Suprapubic skin (tissue), 4 donors: ENCODE data around the gene FOXE1. TPM values are rescaled to one million over a fixed set of nuclear protein-coding genes. Genes with fewer than 3 reads are reported as not detected.

Source experiments
- DNase-seq, 2 donors: peaks; one replicate each; pipeline ENCODE4 v3.0.0-alpha.2; 2019; ENCODE audit warnings: low spot score in 2 of 2
- H3K27ac ChIP-seq: fragments of 200-600 bp; sonication (generic); one replicate; pipeline ENCODE4 v1.5.1; 2019
- H3K27me3 ChIP-seq: fragments of 200-600 bp; sonication (generic); one replicate; pipeline ENCODE4 v1.5.1; 2019
- H3K36me3 ChIP-seq: fragments of 200-600 bp; sonication (generic); one replicate; pipeline ENCODE4 v1.5.1; 2019
- H3K4me1 ChIP-seq: fragments of 200-600 bp; sonication (generic); one replicate; pipeline ENCODE4 v1.5.1; 2019
- H3K4me3 ChIP-seq: fragments of 200-600 bp; sonication (generic); one replicate; pipeline ENCODE4 v1.5.1; 2019; ENCODE audit warnings: mild to moderate bottlenecking
- H3K9me3 ChIP-seq: fragments of 200-600 bp; sonication (generic); one replicate; pipeline ENCODE4 v1.5.1; 2019
- EP300 ChIP-seq: sonication (generic); formaldehyde crosslinking; IDR thresholded peaks from one replicate; pipeline ENCODE4 v1.6.1; 2017; ENCODE audit warnings: antibody characterized with exemption
- POLR2A ChIP-seq, 2 donors: fragments of 450-650 bp; IDR thresholded peaks; one replicate each; pipeline ENCODE4 v1.6.1; 2017; ENCODE audit warnings: antibody characterized with exemption in 2 of 2, mild to moderate bottlenecking in 2 of 2, moderate library complexity in 2 of 2
- POLR2AphosphoS5 ChIP-seq, 3 donors: sonication (generic); formaldehyde crosslinking; IDR thresholded peaks; one replicate each; pipeline ENCODE4 v1.6.1; 2017; ENCODE audit warnings: antibody characterized with exemption in 3 of 3
- WGBS: methylation state at CpG from one replicate; pipeline ENCODE4 v1.1.5; 2018; 5-methylcytosine and 5-hydroxymethylcytosine counted together
- total RNA-seq, 4 donors: library from RNA; depleted of rRNA; stranded (reverse); fragments of >200 nt; gene quantifications; one replicate each; pipeline ENCODE4 v1.1.0, GENCODE V29; 2016
- TF ChIP-seq, protein P1 (sequence below), 2 donors: fragments of 200-600 bp in 1 of 2; fragments of 450-650 bp in 1 of 2; sonication (generic) in 1 of 2; IDR thresholded peaks; one replicate each; pipeline ENCODE4 v1.5.1; 2016 to 2019; ENCODE audit warnings: antibody characterized with exemption in 2 of 2, mild to moderate bottlenecking in 1 of 2, moderate library complexity in 1 of 2

Gene FOXE1
- total RNA-seq, 4 donors from 2014 or later = 0.48 to 3.9 (median 2.0) TPM

DNA sequence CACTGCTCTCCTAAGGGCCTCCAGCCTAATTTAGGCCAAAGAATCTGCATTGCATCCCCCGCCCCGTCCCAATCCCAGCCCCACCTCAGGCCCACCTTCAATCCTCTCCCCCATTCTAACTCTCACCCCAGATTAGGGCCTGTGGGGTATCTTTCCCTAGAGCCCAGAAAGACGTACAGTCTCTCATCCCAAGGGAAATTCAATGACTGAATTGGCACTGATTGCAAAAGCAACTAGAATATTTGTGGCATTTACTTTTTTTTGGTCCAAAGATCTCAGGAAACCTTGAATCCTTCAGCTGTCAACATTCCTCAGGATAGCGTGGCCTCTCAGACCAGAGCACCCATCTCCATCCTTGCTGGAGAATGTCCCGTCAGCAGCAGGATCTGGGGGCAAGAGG lies 38.7 kb downstream of the FOXE1 start:
- TF ChIP-seq, protein P1, sequence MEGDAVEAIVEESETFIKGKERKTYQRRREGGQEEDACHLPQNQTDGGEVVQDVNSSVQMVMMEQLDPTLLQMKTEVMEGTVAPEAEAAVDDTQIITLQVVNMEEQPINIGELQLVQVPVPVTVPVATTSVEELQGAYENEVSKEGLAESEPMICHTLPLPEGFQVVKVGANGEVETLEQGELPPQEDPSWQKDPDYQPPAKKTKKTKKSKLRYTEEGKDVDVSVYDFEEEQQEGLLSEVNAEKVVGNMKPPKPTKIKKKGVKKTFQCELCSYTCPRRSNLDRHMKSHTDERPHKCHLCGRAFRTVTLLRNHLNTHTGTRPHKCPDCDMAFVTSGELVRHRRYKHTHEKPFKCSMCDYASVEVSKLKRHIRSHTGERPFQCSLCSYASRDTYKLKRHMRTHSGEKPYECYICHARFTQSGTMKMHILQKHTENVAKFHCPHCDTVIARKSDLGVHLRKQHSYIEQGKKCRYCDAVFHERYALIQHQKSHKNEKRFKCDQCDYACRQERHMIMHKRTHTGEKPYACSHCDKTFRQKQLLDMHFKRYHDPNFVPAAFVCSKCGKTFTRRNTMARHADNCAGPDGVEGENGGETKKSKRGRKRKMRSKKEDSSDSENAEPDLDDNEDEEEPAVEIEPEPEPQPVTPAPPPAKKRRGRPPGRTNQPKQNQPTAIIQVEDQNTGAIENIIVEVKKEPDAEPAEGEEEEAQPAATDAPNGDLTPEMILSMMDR (IDR thresholded peaks at IDR 0.05) = no peak
- TF ChIP-seq POLR2A (IDR thresholded peaks at IDR 0.05) (no peak), POLR2AphosphoS5 (IDR thresholded peaks at IDR 0.05) (no peak), EP300 (no peak)
- no peaks in the 10 kb centered on the region for H3K9me3 ChIP-seq
- no peak for DNase-seq
- H3K27ac ChIP-seq = no peak overlapping the region
- no peak overlapping the region for H3K4me3 ChIP-seq
- WGBS = 94% methylated on average over 5 of the region's 5 CpGs
- no peaks in the 10 kb centered on the region for H3K36me3 ChIP-seq
- H3K27me3 ChIP-seq = no peaks in the 10 kb centered on the region
- H3K4me1 ChIP-seq = no peaks in the 10 kb centered on the region

DNA sequence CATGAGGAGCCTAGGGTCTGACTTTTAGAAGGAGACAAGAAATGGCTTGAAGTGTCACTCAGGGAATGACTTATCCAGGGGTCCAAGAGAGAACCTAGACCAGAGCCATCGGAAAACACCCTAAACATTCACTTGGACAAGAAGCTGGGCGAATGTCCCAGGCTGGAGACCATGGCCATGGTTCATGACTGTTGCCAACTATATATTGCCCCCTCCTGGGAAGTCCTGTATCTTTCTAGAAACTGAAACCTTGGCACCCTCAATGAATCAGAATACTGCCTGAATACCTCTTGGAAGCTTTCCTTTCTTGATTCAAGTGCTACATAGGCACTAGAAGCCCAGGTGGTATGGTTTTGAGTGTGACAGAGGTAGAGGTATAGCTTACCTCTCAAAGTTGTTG lies 39.4 kb downstream of the FOXE1 start:
- H3K4me3 ChIP-seq = no peak overlapping the region
- WGBS = 81% methylated on average over 2 of the region's 2 CpGs
- peak in 1 of 2 donors; percentile 43 for DNase-seq
- no peaks in the 10 kb centered on the region for H3K27me3 ChIP-seq
- TF ChIP-seq POLR2A (IDR thresholded peaks at IDR 0.05) = no peak
- no peak for TF ChIP-seq POLR2AphosphoS5 (IDR thresholded peaks at IDR 0.05)
- TF ChIP-seq EP300 = no peak
- TF ChIP-seq, protein P1 (IDR thresholded peaks at IDR 0.05) = no peak
- H3K9me3 ChIP-seq = no peaks in the 10 kb centered on the region
- no peaks in the 10 kb centered on the region for H3K36me3 ChIP-seq
- no peak overlapping the region for H3K27ac ChIP-seq
- no peaks in the 10 kb centered on the region for H3K4me1 ChIP-seq

DNA sequence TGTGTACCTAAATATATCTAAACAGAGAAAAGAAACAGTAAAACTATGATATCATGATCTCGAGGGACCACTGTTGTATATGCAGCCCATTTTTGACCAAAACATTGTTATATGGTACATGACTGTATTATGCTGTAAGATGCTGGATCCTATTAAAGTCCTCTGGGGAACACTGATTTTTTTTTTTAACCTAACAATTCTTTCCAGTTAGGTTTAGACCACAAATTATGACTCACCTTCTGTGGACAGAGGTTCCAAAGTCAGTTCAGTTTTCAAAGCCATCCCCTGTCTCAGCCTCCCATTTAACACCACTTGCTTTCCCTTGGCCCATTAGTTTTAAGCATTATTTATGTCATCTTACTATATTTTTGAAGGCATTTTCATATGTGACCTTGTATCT lies 42.2 kb downstream of the FOXE1 start:
- H3K36me3 ChIP-seq = no peaks in the 10 kb centered on the region
- DNase-seq = no peak
- TF ChIP-seq, protein P1 (IDR thresholded peaks at IDR 0.05) = no peak
- no peak for TF ChIP-seq EP300
- no peak for TF ChIP-seq POLR2AphosphoS5 (IDR thresholded peaks at IDR 0.05)
- no peak for TF ChIP-seq POLR2A (IDR thresholded peaks at IDR 0.05)
- 89% methylated on average over 1 of the region's 1 CpG for WGBS
- no peak overlapping the region for H3K4me3 ChIP-seq
- no peaks in the 10 kb centered on the region for H3K9me3 ChIP-seq
- no peaks in the 10 kb centered on the region for H3K27me3 ChIP-seq
- no peak overlapping the region for H3K27ac ChIP-seq
- no peaks in the 10 kb centered on the region for H3K4me1 ChIP-seq

DNA sequence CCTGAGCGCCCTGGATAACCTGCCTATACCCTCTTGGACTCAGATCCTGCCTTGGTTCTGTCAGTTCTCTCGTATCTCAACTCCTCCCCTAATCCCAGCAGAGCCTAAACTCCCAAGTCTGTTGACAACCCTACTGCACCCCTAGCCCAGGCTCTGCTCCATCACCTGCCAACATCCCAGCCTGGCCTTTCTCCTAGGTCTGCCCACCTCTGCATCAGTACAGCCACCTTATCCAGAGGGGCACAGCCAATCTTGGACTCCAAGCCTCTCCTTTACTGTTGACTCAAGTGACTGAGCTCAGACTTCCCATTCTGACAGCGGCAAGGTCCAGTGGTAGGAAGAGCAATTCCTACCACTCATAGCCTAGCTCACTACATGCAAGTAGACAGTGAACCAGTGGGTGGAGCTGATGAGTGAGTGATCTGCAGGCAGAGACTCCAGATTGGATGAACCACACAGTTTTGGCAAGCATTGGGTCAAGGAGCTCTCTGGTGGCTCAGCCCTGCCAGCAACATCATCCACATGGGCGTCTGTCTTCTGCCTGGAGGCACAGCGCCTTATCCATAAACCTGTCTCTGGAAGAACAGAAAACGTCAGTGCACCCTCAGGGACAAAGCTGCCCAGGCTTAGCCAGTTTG lies 42.8 kb downstream of the FOXE1 start:
- Histone ChIP-seq H3K36me3 (no peaks in the 10 kb centered on the region), H3K27ac (no peak overlapping the region), H3K9me3 (no peaks in the 10 kb centered on the region), H3K27me3 (no peaks in the 10 kb centered on the region), H3K4me3 (no peak overlapping the region), H3K4me1 (peaks cover 5% of the 10 kb centered on the region)
- 56% methylated on average over 6 of the region's 6 CpGs for WGBS
- no peak for DNase-seq
- TF ChIP-seq POLR2AphosphoS5 (IDR thresholded peaks at IDR 0.05) (no peak), POLR2A (IDR thresholded peaks at IDR 0.05) (no peak)
- TF ChIP-seq, protein P1 (IDR thresholded peaks at IDR 0.05) = no peak

DNA sequence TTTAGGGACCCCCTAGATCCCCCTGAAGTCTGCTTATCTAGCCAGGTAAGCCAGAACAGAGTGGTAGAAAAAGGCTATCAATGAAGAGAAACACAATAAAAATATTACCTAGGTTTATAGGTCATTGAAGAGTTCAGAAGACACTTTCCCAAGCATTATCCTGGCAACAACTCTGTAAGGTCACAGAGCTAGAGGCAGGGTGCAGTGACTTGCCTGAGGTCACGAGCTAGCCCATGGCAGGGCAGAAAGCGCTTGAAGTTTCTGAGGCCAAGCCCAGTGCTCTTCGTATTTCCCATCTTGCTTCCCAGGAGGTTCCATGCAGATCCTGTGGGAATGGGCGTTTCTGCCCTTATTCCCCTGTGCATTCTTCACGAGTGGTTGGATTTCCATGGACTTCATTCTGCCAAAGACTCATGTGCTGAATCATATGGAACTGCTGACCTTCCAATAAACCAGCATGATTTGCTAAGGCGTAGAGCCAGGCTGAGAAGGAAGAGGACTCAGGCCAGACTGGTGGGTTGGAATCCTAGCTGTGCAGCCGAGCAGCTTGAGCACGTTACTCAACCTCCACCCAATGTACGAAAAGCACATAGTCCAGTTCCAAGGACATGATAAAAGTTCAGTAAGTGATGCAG lies 47.2 kb downstream of the FOXE1 start:
- H3K36me3 ChIP-seq = peaks cover 13% of the 10 kb centered on the region
- no peaks in the 10 kb centered on the region for H3K9me3 ChIP-seq
- no peak overlapping the region for H3K4me3 ChIP-seq
- no peak for DNase-seq
- 87% methylated on average over 9 of the region's 9 CpGs for WGBS
- H3K27ac ChIP-seq = no peak overlapping the region
- peaks cover 9% of the 10 kb centered on the region for H3K4me1 ChIP-seq
- TF ChIP-seq POLR2A (IDR thresholded peaks at IDR 0.05) = no peak
- TF ChIP-seq EP300 = no peak
- no peak for TF ChIP-seq POLR2AphosphoS5 (IDR thresholded peaks at IDR 0.05)
- TF ChIP-seq, protein P1 (IDR thresholded peaks at IDR 0.05) = no peak
- no peaks in the 10 kb centered on the region for H3K27me3 ChIP-seq
